Activated naive CD8-positive, alpha-beta T cell (primary cell): ENCODE data around the gene PTPN14.
"Not testable (repeated sequence)": the region's sequence is repeated elsewhere in the genome, so short reads cannot be mapped to it uniquely, and the experiment has no call there.

ENCODE experiments used
- H3K27ac Mint-ChIP-seq: one replicate; pipeline ENCODE4 v1.8.0; 2021; ENCODE audit warnings: mixed read lengths
- H3K27me3 Mint-ChIP-seq: one replicate; pipeline ENCODE4 v1.8.0; 2021; ENCODE audit warnings: mixed read lengths
- H3K36me3 Mint-ChIP-seq: one replicate; pipeline ENCODE4 v1.8.0; 2021; ENCODE audit warnings: mixed read lengths
- H3K4me1 Mint-ChIP-seq: one replicate; pipeline ENCODE4 v1.8.0; 2021; ENCODE audit warnings: low read depth, mixed read lengths
- H3K4me3 Mint-ChIP-seq: one replicate; pipeline ENCODE4 v1.8.0; 2021; ENCODE audit warnings: mild to moderate bottlenecking, mixed read lengths
- H3K9me3 Mint-ChIP-seq: one replicate; pipeline ENCODE4 v1.8.0; 2021; ENCODE audit warnings: low read depth, mixed read lengths

Gene PTPN14

DNA sequence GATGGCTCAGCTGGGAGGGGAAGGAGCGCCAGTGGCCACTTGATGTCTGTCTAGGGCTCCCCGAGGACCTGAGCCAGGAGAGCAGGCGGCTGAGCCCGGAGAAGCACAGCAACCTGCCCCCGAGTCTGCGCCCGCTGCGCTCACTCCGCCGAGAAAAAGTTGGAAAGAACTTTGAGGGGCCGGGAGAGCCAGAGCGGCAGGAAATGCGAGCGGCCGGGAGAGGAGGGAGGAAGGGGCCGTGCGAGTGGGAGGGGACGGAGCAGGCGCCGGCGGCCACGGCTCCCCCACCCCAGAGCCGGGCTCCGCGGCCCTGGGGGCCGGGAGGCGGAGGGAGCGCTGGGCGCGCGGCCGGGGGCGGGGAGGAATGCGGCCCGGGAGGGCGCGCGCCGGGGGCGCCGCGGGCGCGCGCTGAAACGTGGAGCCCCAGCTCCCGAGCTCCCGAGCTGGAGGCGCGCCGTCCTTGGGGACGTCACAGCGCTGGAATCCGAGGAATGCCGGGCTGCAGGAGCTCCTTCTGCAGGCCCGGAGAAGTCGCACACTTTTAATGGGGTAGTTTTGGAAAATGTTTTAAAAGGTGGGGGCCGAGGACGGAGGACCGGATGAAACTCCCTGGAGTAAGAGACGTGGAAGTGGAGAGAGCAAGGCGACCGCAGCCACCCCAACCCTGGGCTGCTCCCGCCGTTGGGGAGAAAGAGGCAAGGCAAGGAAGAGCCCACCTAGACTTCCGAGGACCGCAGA, at the start of gene PTPN14:
Gene PTPN14 (minus strand): TSS at position 167 of the 738 bp plus-strand sequence. CDS start 86,799 bp downstream, outside the sequence.
- peaks cover 32% of the 10 kb centered on the region for H3K27me3 Mint-ChIP-seq
- H3K4me1 Mint-ChIP-seq, result peaks cover 3% of the 10 kb centered on the region
- H3K36me3 Mint-ChIP-seq, result no peaks in the 10 kb centered on the region
- no peak within 1 kb of the TSS for H3K27ac Mint-ChIP-seq
- H3K9me3 Mint-ChIP-seq, result no peaks in the 10 kb centered on the region
- H3K4me3 Mint-ChIP-seq, result peak within 1 kb of the TSS; percentile 66

DNA sequence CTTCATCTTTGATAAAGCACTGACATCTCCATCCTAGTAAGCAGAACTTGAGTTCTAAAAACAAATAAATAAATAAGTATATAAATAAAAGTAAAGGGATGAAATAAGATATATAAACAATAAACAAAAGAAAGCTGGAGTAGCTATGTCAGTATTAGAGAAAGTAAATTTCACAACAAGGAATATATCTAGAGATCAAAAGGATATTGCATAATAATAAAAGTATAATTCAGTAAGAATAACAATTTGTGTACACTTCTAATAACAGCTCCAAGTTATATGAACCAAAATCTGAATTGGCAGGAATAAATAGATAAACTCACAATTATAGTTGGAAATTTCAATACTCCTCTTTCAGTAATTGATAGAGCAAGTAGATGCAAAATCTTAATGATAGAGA, 41.8 kb upstream of the PTPN14 start:
- H3K36me3 Mint-ChIP-seq, result no peaks in the 10 kb centered on the region
- no peak overlapping the region for H3K4me3 Mint-ChIP-seq

DNA sequence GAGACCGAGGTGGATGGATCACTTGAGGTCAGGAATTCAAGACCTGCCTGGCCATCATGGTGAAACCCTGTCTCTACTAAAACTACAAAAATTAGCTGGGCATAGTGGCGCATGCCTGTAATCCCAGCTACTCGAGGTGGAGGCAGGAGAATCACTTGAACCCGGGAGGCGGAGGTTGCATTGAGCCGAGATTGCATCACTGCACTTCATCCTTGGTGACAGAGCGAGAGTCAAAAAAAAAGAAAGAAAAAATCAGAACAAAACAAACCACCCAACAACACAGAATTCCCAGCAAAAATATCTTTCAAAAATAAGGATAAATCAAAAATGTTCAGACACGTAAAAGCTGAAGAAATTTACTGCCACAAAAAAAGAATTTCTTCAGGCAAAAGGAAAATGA, 40.5 kb upstream of the PTPN14 start:
- H3K4me1 Mint-ChIP-seq, H3K9me3 Mint-ChIP-seq, H3K27ac Mint-ChIP-seq, H3K36me3 Mint-ChIP-seq, H3K4me3 Mint-ChIP-seq, H3K27me3 Mint-ChIP-seq: not testable (repeated sequence)

More for the DNA sequence above, 41.8 kb upstream of the PTPN14 start:
- Mint-ChIP-seq H3K9me3 (no peaks in the 10 kb centered on the region), H3K4me1 (no peaks in the 10 kb centered on the region), H3K27ac (no peak overlapping the region), H3K27me3 (no peaks in the 10 kb centered on the region)

DNA sequence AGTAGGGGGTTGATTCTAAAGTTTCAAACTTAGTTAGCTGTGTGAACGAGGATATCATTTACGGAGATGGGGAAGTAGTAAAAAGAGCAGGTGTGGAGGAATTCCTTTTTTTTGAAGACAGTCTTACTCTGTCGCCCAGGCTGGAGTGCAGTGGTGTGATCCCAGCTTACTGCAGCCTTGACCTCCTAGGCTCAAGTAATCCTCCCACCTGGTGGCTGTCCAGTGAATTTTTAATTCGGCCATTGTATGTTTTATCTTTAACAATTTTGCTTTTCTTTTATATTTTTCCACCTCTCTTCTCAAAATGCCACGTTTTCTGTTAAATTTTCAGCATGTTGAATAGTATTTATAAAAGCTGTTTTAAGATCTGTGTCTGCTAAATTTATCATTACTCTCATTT, 39.3 kb upstream of the PTPN14 start:
- Mint-ChIP-seq H3K4me1 (no peaks in the 10 kb centered on the region), H3K4me3 (no peak overlapping the region), H3K27me3 (no peaks in the 10 kb centered on the region), H3K36me3 (no peaks in the 10 kb centered on the region), H3K27ac (no peak overlapping the region), H3K9me3 (no peaks in the 10 kb centered on the region)

DNA sequence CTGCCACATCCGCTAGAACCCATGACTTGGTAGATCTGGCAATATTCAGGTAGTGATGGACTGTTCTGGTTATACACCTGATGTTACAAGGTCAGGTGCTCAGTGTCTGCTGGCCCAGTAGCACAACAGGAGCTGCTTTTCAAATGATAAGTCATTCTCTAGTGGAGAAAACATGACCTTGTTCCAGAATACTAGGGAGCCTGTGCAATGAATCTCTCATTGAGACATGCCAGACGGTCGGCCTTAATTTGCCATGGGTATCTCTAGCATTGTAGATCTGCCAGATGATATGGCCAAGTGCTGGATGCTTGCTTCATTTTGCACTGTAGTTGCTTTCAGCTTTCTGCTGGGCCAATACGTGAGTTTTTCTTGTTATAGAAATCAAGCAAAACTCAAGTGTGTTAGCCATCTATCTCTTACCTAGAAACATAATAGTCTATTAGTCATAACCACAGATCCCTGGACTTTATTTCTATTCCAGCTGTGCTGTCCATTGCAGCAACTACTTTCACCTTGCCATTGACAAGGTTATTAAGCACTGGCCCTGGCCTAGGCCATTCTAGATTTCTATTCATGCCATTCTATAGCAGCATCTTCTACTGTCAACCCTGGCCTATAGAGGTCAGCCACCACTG, 37.7 kb upstream of the PTPN14 start:
- H3K4me3 Mint-ChIP-seq, result no peak overlapping the region
- no peak overlapping the region for H3K27ac Mint-ChIP-seq
- no peaks in the 10 kb centered on the region for H3K36me3 Mint-ChIP-seq
- no peaks in the 10 kb centered on the region for H3K9me3 Mint-ChIP-seq
- no peaks in the 10 kb centered on the region for H3K4me1 Mint-ChIP-seq
- H3K27me3 Mint-ChIP-seq, result no peaks in the 10 kb centered on the region

DNA sequence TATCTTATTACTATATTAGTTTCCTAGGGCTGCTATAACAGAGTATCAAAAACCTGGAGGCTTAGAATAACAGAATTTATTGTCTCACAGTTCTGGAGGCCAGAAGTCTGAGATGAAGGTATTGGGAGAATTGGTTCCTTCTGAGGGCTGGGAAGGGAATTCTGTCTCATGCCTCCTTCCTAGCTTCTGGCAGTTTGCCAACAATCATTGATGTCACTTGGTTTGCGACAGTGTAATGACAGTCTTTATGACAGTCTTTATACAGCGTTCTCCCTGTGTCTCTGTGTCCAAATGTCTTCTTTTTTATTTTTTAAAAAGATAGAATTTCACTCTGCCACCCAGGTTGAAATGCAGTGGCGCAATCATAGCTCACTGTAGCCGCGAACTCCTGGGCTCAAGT, 35.8 kb upstream of the PTPN14 start:
- Mint-ChIP-seq H3K27me3 (peaks cover 4% of the 10 kb centered on the region), H3K27ac (no peak overlapping the region)

DNA sequence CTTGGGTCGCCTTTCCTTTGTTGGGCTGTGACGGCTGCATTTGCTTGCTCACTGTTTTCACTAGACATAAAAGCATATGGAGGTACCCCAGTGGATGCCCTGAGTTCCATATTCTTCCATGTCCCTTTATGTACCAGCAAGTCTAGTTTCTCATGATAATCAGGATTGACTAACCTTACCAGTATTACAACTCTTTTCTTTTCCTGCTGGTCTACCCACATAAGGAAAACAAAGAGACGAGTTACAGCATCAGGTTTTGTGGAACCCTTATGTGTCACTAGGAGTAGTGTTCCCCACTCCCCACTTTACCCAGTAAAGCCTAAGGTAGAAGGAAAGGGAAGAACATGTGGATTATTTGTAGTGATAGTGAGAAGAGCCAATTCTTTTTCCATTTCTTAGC, 35.2 kb upstream of the PTPN14 start:
- Mint-ChIP-seq H3K4me1 (no peaks in the 10 kb centered on the region), H3K4me3 (no peak overlapping the region), H3K27ac (no peak overlapping the region), H3K27me3 (peaks cover 4% of the 10 kb centered on the region), H3K9me3 (no peaks in the 10 kb centered on the region), H3K36me3 (no peaks in the 10 kb centered on the region)

More for the DNA sequence above, 35.8 kb upstream of the PTPN14 start:
- Mint-ChIP-seq H3K4me1 (no peaks in the 10 kb centered on the region), H3K9me3 (no peaks in the 10 kb centered on the region), H3K36me3 (no peaks in the 10 kb centered on the region), H3K4me3 (no peak overlapping the region)

DNA sequence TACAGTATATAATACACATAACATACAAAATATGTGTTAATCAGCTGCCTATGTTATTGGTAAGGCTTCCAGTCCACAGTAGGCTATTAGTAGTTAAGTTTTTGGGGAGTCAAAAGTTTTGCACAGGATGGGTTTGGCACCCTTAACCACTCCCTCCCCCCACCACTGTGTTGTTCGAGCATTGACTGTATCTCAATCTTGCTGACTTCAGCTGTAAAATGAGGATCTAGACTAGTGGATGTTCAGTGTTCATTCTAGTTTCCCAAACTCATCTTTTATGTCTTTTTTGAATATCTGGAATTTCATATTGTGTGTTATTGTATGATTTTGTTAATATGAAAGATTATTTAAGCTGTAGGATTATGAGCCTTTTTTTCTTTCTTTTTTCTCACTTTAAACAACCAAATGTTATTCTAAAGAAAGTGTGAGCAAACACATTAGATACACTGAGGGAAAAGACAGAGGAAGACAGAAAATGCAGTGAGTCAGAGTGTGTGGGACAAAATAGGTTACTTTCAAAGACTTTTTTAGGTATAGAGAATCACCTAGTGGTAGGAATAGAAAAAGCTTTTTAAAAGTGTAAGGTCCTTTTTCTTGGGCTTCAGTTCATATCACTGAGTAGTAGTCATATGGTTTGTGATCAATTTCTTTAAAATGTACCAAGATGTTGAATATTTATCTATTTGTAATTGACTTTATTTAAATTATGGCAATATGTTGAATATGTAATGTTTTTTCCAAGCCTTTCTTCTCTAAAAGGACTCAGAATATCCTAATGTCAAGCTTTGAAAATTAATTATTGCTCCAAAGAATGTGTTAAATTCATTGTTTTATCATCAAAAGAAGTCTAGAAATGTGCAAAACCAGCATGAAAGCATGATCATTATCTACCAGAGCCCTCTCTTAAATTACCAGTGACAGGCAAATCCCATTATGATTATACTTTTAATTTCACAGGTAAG, 33.7 kb upstream of the PTPN14 start:
- H3K27me3 Mint-ChIP-seq, result peaks cover 4% of the 10 kb centered on the region
- H3K4me3 Mint-ChIP-seq, result no peak overlapping the region
- H3K36me3 Mint-ChIP-seq, result no peaks in the 10 kb centered on the region
- no peaks in the 10 kb centered on the region for H3K9me3 Mint-ChIP-seq
- no peak overlapping the region for H3K27ac Mint-ChIP-seq
- H3K4me1 Mint-ChIP-seq, result no peaks in the 10 kb centered on the region

DNA sequence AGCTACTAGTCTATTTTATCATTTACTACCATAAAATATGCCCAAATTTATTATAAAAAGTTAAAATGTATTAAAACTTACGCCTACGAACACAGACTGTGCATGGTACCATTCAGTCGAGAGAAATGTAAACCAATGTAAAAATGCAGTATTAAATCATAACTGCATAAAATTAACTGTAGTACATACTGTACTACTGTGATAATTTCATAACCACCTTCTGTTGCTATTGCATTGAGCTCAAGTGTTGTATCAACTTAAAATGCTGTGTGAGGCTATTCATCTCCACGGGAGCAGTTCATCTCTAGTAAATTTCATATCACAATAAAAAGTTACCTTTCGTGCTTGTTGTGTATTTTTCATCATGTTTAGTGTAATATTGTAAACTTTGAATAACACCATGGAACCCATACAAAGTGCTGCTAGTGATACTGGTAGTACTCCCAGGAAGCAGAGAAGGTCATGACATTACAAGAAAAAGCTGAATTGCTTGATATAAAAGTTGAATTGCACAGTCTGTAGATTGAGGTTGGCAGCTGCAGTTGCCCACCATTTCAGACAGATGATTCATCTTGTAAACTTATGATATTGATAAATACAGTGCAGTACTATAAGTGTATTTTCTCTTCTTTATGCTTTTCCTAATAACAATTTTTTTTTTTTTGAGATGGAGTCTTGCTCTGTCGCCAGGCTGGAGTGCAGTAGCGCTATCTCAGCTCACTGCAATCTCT, 32.6 kb upstream of the PTPN14 start:
- no peaks in the 10 kb centered on the region for H3K9me3 Mint-ChIP-seq
- no peak overlapping the region for H3K4me3 Mint-ChIP-seq
- H3K27me3 Mint-ChIP-seq, result peaks cover 4% of the 10 kb centered on the region
- H3K4me1 Mint-ChIP-seq, result no peaks in the 10 kb centered on the region
- H3K27ac Mint-ChIP-seq, result no peak overlapping the region
- H3K36me3 Mint-ChIP-seq, result no peaks in the 10 kb centered on the region

DNA sequence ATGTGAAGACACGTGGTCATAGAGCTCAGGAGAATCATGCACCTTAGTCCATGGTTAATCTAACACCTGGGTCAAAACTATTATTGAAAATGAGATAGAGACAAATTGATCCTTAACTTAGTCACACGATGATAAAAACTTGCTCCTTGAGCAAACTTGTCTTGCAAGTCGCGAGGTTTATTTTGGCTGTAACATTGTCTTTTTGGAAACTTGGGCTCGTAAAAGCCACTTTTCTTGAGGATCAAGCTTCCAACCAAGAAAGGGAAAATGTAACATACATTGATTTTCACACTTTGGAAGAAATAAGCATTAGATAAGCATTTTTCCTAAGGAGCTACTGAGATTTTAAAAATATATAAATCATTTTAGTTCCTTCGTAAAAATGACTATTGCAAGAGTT, 31.7 kb upstream of the PTPN14 start:
- Mint-ChIP-seq H3K9me3 (no peaks in the 10 kb centered on the region), H3K4me1 (no peaks in the 10 kb centered on the region), H3K4me3 (no peak overlapping the region), H3K36me3 (no peaks in the 10 kb centered on the region), H3K27ac (no peak overlapping the region), H3K27me3 (peaks cover 4% of the 10 kb centered on the region)

DNA sequence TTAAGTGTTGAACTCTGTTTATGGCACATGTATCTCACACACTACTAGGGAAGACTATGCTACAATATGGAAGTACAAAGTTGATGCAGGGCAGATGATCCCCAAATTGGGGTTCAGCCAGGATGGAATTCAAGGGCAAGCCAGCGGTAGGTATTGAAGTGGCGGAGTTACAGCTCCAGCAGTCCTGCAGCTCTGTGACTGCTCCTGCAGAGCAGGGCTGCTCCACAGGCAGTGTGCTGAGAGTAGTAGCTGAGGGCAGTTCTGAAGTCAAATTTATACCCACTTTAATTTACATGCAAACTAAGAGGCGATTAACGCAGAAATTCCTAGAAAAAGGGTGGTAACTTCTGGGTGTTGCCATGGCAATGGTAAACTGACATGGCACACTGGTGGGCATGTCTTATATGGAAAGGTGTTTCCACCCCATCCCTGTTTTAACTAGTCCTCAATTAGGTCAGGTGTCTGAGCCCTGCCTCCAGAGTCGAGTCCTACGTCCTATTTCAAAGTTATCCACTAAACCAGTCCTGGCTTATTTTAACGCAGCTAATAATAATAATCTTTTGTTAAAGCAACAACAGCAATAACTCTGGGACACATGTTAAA, 31.0 kb upstream of the PTPN14 start:
- Mint-ChIP-seq H3K4me1 (no peaks in the 10 kb centered on the region), H3K4me3 (no peak overlapping the region), H3K27me3 (peaks cover 4% of the 10 kb centered on the region), H3K36me3 (peaks cover 2% of the 10 kb centered on the region), H3K9me3 (no peaks in the 10 kb centered on the region), H3K27ac (no peak overlapping the region)

DNA sequence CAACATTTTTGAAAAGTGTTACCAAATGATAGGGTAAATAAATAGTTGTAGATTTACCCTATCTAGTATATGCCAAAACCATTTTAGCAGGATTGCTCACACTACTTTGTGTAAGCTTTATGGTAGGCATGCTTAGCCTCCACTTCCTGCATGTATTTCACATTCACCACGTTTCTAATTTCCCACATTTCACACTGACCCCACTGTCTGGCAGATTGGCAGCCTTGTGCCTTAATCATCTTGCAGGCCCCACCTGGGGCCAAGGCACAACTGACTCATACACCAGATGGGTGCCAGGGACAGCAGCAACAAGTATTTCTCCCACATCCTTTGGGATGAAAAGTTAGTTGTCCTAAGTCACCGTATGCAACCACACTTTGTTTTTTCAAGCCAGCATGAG, 30.4 kb upstream of the PTPN14 start:
- Mint-ChIP-seq H3K4me1 (no peaks in the 10 kb centered on the region), H3K27me3 (peaks cover 4% of the 10 kb centered on the region), H3K27ac (no peak overlapping the region), H3K9me3 (no peaks in the 10 kb centered on the region), H3K4me3 (no peak overlapping the region), H3K36me3 (peaks cover 2% of the 10 kb centered on the region)

DNA sequence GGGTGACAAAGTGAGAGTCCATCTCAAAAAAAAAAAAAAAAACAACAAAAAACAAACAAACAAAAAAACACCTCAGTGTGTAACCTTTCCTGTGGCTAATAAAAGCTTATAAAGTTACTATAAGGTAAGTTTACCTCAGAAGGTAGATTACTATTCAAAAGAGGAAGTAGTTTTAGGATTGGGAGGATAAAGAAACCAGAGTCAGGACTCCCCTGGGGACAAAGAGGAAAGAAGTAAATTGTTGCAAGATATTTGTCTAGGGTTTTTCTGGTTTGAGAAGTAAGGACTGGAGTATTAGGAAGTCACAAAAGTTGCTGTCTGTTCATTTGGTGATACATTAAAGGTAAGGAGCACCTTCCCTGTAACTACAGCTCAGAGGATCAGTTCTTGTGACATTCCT, 27.8 kb upstream of the PTPN14 start:
- Mint-ChIP-seq H3K36me3 (peaks cover 8% of the 10 kb centered on the region), H3K4me1 (no peaks in the 10 kb centered on the region), H3K4me3 (no peak overlapping the region), H3K9me3 (peaks cover 15% of the 10 kb centered on the region), H3K27ac (no peak overlapping the region), H3K27me3 (peaks cover 4% of the 10 kb centered on the region)

DNA sequence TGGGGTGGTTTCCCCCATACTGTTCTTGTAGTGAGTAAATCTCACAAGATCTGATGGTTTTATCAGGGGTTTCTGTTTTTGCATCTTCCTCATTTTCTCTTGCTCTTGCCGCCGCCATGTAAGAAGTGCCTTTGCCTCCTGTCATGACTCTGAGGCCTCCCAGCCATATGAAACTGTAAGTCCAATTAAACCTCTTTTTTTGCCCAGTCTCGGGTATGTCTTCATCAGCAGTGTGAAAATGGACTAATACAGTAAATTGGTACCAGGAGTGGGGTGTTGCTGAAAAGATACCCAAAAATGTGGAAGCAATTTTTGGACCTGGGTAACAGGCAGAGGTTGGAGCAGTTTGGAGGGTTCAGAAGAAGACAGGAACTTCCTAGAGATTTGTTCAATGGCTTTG, 24.7 kb upstream of the PTPN14 start:
- H3K9me3 Mint-ChIP-seq, result peaks cover 15% of the 10 kb centered on the region
- not testable (repeated sequence) for H3K4me1 Mint-ChIP-seq, H3K27ac Mint-ChIP-seq, H3K27me3 Mint-ChIP-seq, H3K4me3 Mint-ChIP-seq, H3K36me3 Mint-ChIP-seq
